ENCODE measurements around the gene SRGAP2B. TPM values are rescaled to one million over a fixed set of nuclear protein-coding genes. Genes with fewer than 3 reads are reported as not detected.
A peak's percentile ranks its signal among the peaks of the same experiment; 100 is the strongest.
"Not testable (repeated sequence)": the region's sequence is repeated elsewhere in the genome, so short reads cannot be mapped to it uniquely, and the experiment has no call there.

Gene SRGAP2B
- total and polyA plus RNA-seq, 2 donors from 2014 or later, result 9.3 to 38.4 TPM

- H3K27me3 ChIP-seq (ENCODE audit: control insufficient read depth, insufficient read depth, low read length); H3K4me3 ChIP-seq (ENCODE audit: low read length in 3 of 3); H3K9ac ChIP-seq (ENCODE audit: low read length in 3 of 3); FAIRE-seq; intact Hi-C loops (cut with DNase I); DNase-seq; H3K36me3 ChIP-seq (ENCODE audit: control insufficient read depth in 2 of 3, insufficient read depth in 3 of 3, low read length in 3 of 3); H3K27ac ChIP-seq (ENCODE audit: low read depth in 2 of 2, low read length in 2 of 2); H3K9me3 ChIP-seq (ENCODE audit: control insufficient read depth in 2 of 3, insufficient read depth in 1 of 3, low read length in 3 of 3); H3K4me1 ChIP-seq (ENCODE audit: control insufficient read depth in 2 of 3, insufficient read depth in 2 of 3, low read depth in 1 of 3, low read length in 3 of 3): not testable (repeated sequence)
Observed at GRCh38 chr1:145077872-145078786, 17.0 kb downstream of the SRGAP2B start.

- H3K4me3 ChIP-seq (ENCODE audit: low read length in 3 of 3); DNase-seq; H3K27me3 ChIP-seq (ENCODE audit: control insufficient read depth, insufficient read depth, low read length); H3K27ac ChIP-seq (ENCODE audit: low read depth in 2 of 2, low read length in 2 of 2); H3K9me3 ChIP-seq (ENCODE audit: control insufficient read depth in 2 of 3, insufficient read depth in 1 of 3, low read length in 3 of 3); H3K9ac ChIP-seq (ENCODE audit: low read length in 3 of 3); intact Hi-C loops (cut with DNase I); H3K4me1 ChIP-seq (ENCODE audit: control insufficient read depth in 2 of 3, insufficient read depth in 2 of 3, low read depth in 1 of 3, low read length in 3 of 3); FAIRE-seq; H3K36me3 ChIP-seq (ENCODE audit: control insufficient read depth in 2 of 3, insufficient read depth in 3 of 3, low read length in 3 of 3): not testable (repeated sequence)
Observed at GRCh38 chr1:145076877-145077276, 18.3 kb downstream of the SRGAP2B start.

- H3K9me3 ChIP-seq (ENCODE audit: control insufficient read depth in 2 of 3, insufficient read depth in 1 of 3, low read length in 3 of 3); FAIRE-seq; H3K36me3 ChIP-seq (ENCODE audit: control insufficient read depth in 2 of 3, insufficient read depth in 3 of 3, low read length in 3 of 3); DNase-seq; H3K27ac ChIP-seq (ENCODE audit: low read depth in 2 of 2, low read length in 2 of 2); H3K27me3 ChIP-seq (ENCODE audit: control insufficient read depth, insufficient read depth, low read length); intact Hi-C loops (cut with DNase I); H3K4me3 ChIP-seq (ENCODE audit: low read length in 3 of 3); H3K9ac ChIP-seq (ENCODE audit: low read length in 3 of 3); H3K4me1 ChIP-seq (ENCODE audit: control insufficient read depth in 2 of 3, insufficient read depth in 2 of 3, low read depth in 1 of 3, low read length in 3 of 3): not testable (repeated sequence)
Observed at GRCh38 chr1:145074021-145074559, 21.0 kb downstream of the SRGAP2B start.

GRCh38 chr1:145071569-145071968 lies 23.6 kb downstream of the SRGAP2B start:
- DNase-seq; H3K4me1 ChIP-seq (ENCODE audit: control insufficient read depth in 2 of 3, insufficient read depth in 2 of 3, low read depth in 1 of 3, low read length in 3 of 3); H3K9ac ChIP-seq (ENCODE audit: low read length in 3 of 3); H3K9me3 ChIP-seq (ENCODE audit: control insufficient read depth in 2 of 3, insufficient read depth in 1 of 3, low read length in 3 of 3); H3K36me3 ChIP-seq (ENCODE audit: control insufficient read depth in 2 of 3, insufficient read depth in 3 of 3, low read length in 3 of 3); intact Hi-C loops (cut with DNase I); H3K4me3 ChIP-seq (ENCODE audit: low read length in 3 of 3); FAIRE-seq; H3K27ac ChIP-seq (ENCODE audit: low read depth in 2 of 2, low read length in 2 of 2); H3K27me3 ChIP-seq (ENCODE audit: control insufficient read depth, insufficient read depth, low read length): not testable (repeated sequence)

GRCh38 chr1:145066486-145066885 lies 28.6 kb downstream of the SRGAP2B start:
- intact Hi-C loops (cut with DNase I), result not testable (repeated sequence)

GRCh38 chr1:145065194-145065826 lies 29.8 kb downstream of the SRGAP2B start:
- H3K4me1 ChIP-seq (ENCODE audit: control insufficient read depth in 2 of 3, insufficient read depth in 2 of 3, low read depth in 1 of 3, low read length in 3 of 3); FAIRE-seq; H3K9me3 ChIP-seq (ENCODE audit: control insufficient read depth in 2 of 3, insufficient read depth in 1 of 3, low read length in 3 of 3); H3K9ac ChIP-seq (ENCODE audit: low read length in 3 of 3); H3K4me3 ChIP-seq (ENCODE audit: low read length in 3 of 3); DNase-seq; H3K36me3 ChIP-seq (ENCODE audit: control insufficient read depth in 2 of 3, insufficient read depth in 3 of 3, low read length in 3 of 3); intact Hi-C loops (cut with DNase I); H3K27ac ChIP-seq (ENCODE audit: low read depth in 2 of 2, low read length in 2 of 2); H3K27me3 ChIP-seq (ENCODE audit: control insufficient read depth, insufficient read depth, low read length): not testable (repeated sequence)

More at GRCh38 chr1:145066486-145066885, 28.6 kb downstream of the SRGAP2B start:
- H3K27me3 ChIP-seq (ENCODE audit: control insufficient read depth, insufficient read depth, low read length); H3K4me1 ChIP-seq (ENCODE audit: control insufficient read depth in 2 of 3, insufficient read depth in 2 of 3, low read depth in 1 of 3, low read length in 3 of 3); H3K9ac ChIP-seq (ENCODE audit: low read length in 3 of 3); H3K9me3 ChIP-seq (ENCODE audit: control insufficient read depth in 2 of 3, insufficient read depth in 1 of 3, low read length in 3 of 3); H3K4me3 ChIP-seq (ENCODE audit: low read length in 3 of 3); FAIRE-seq; H3K27ac ChIP-seq (ENCODE audit: low read depth in 2 of 2, low read length in 2 of 2); DNase-seq; H3K36me3 ChIP-seq (ENCODE audit: control insufficient read depth in 2 of 3, insufficient read depth in 3 of 3, low read length in 3 of 3): not testable (repeated sequence)

- H3K4me1 ChIP-seq (ENCODE audit: control insufficient read depth in 2 of 3, insufficient read depth in 2 of 3, low read depth in 1 of 3, low read length in 3 of 3); H3K27me3 ChIP-seq (ENCODE audit: control insufficient read depth, insufficient read depth, low read length); H3K27ac ChIP-seq (ENCODE audit: low read depth in 2 of 2, low read length in 2 of 2); H3K9ac ChIP-seq (ENCODE audit: low read length in 3 of 3); FAIRE-seq; H3K4me3 ChIP-seq (ENCODE audit: low read length in 3 of 3); intact Hi-C loops (cut with DNase I); H3K36me3 ChIP-seq (ENCODE audit: control insufficient read depth in 2 of 3, insufficient read depth in 3 of 3, low read length in 3 of 3); H3K9me3 ChIP-seq (ENCODE audit: control insufficient read depth in 2 of 3, insufficient read depth in 1 of 3, low read length in 3 of 3): not testable (repeated sequence)
- DNase-seq, result peak in 1 of 5 donors; percentile 11
Observed at GRCh38 chr1:145063941-145064648, 31.0 kb downstream of the SRGAP2B start.

All from kidney (tissue), 11 donors.